ENCODE measurements around the gene PUS7L. TPM values are rescaled to one million over a fixed set of nuclear protein-coding genes. Genes with fewer than 3 reads are reported as not detected.

The PUS7L gene
- total RNA-seq, 1 experiment from 2014 or later, result 15.3 TPM

- Histone ChIP-seq H3K9ac (ENCODE audit: low read length) (no peak overlapping the region), H3K27me3 (ENCODE audit: insufficient read depth, low read length) (no peaks in the 10 kb centered on the region), H4K20me1 (ENCODE audit: insufficient read depth) (no peaks in the 10 kb centered on the region), H3K4me2 (ENCODE audit: low read length) (no peak overlapping the region), H3K9me2 (ENCODE audit: insufficient read depth) (no peaks in the 10 kb centered on the region), H3K36me3 (ENCODE audit: control insufficient read depth in 1 of 2, insufficient read depth in 2 of 2, low read length in 2 of 2) (peaks cover 0 to 6% of the 10 kb centered on the region in 2 experiments; a peak in 2 of 4 replicates), H3K4me1 (ENCODE audit: control insufficient read depth in 1 of 2, insufficient read depth in 2 of 2, low read length in 2 of 2) (no peaks in the 10 kb centered on the region), H3K4me3 (replicated peaks in 1 of 2; ENCODE audit: low read depth in 1 of 2, low read length in 2 of 2) (no peak overlapping the region), H3K9me3 (ENCODE audit: control insufficient read depth in 1 of 2, insufficient read depth in 1 of 2, low read depth in 1 of 2, low read length in 2 of 2) (no peaks in the 10 kb centered on the region), H3K27ac (ENCODE audit: low read depth, low read length) (no peak overlapping the region), H3K79me2 (ENCODE audit: insufficient read depth, low read length) (no peaks in the 10 kb centered on the region), H2AFZ (ENCODE audit: low read depth, low read length, poor library complexity, severe bottlenecking) (no peak overlapping the region)
- ChIA-PET CTCF (interaction anchor here (1.0 to 3.9 kb wide), 5 partner anchors 18 to 274 kb away, joined by 3 to 64 read pairs (median 4); partner anchors contain the start of genes IRAK4 and PUS7L), RAD21 (ENCODE audit: low non-redundant PET in 1 of 2, low total read pairs in 2 of 2, uncharacterized antibody in 2 of 2, unreplicated experiment in 2 of 2) (interaction anchor here (1.2 to 1.7 kb wide), 2 partner anchors 106 kb away, joined by 8 to 9 read pairs; no protein-coding TSS in a partner anchor), POLR2A (interaction anchor here (2.5 kb wide), 1 partner anchor 107 kb away, joined by 8 read pairs; no protein-coding TSS in a partner anchor)
- intact Hi-C loops (cut with micrococcal nuclease), result loop anchor here (1.0 kb wide), 1 partner anchor 106 kb away; no protein-coding TSS in a partner anchor
- no TSS peak for BruUV-seq (replicated peaks)
- ATAC-seq (peak; percentile 83), DNase-seq (ENCODE audit: low read depth, low spot score) (peak; percentile 16)
- TF ChIP-seq FOSL1 (IDR thresholded peaks at IDR 0.05; ENCODE audit: low read depth) (no peak), RAD21 (IDR thresholded peaks at IDR 0.05; ENCODE audit: low read depth) (peak; percentile 70)
- TF ChIP-seq, protein P1, sequence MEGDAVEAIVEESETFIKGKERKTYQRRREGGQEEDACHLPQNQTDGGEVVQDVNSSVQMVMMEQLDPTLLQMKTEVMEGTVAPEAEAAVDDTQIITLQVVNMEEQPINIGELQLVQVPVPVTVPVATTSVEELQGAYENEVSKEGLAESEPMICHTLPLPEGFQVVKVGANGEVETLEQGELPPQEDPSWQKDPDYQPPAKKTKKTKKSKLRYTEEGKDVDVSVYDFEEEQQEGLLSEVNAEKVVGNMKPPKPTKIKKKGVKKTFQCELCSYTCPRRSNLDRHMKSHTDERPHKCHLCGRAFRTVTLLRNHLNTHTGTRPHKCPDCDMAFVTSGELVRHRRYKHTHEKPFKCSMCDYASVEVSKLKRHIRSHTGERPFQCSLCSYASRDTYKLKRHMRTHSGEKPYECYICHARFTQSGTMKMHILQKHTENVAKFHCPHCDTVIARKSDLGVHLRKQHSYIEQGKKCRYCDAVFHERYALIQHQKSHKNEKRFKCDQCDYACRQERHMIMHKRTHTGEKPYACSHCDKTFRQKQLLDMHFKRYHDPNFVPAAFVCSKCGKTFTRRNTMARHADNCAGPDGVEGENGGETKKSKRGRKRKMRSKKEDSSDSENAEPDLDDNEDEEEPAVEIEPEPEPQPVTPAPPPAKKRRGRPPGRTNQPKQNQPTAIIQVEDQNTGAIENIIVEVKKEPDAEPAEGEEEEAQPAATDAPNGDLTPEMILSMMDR (IDR thresholded peaks at IDR 0.05 in 2 of 3, conservative IDR thresholded peaks at IDR 0.05 in 1 of 3; ENCODE audit: borderline replicate concordance in 1 of 3, insufficient read depth in 1 of 3, low read depth in 2 of 3, low read length in 2 of 3), result peak; percentile 46 to 70 (median 65); a peak in 5 of 6 replicates
Observed at GRCh38 chr12:43776498-43776897, 17.9 kb upstream of the PUS7L start.

DNA sequence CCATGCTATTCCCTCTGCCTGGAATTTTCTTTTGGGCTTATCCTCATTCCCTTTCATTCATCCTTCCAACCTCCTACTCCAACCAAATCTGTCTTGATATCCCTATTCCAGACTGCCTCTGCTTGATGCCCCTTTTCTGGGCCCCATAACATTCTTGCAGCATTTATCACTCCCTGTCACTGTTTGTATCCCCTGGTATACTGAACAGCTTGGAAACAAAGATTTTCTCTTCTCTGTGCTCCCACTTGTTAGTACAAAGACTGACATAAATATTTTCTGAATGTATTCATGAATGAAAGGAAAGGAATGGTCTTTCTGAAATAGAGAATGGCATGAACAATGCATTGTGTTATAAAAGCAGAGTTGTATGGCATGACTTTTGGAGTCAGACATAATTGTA, 7.7 kb upstream of the PUS7L start:
- Histone ChIP-seq H3K4me3 (replicated peaks in 1 of 2; ENCODE audit: low read depth in 1 of 2, low read length in 2 of 2) (no peak overlapping the region), H3K27ac (ENCODE audit: low read depth, low read length) (no peak overlapping the region), H3K9me2 (ENCODE audit: insufficient read depth) (no peaks in the 10 kb centered on the region), H3K27me3 (ENCODE audit: insufficient read depth, low read length) (no peaks in the 10 kb centered on the region), H3K4me1 (ENCODE audit: control insufficient read depth in 1 of 2, insufficient read depth in 2 of 2, low read length in 2 of 2) (no peaks in the 10 kb centered on the region), H3K4me2 (ENCODE audit: low read length) (no peak overlapping the region), H3K79me2 (ENCODE audit: insufficient read depth, low read length) (no peaks in the 10 kb centered on the region), H3K36me3 (ENCODE audit: control insufficient read depth in 1 of 2, insufficient read depth in 2 of 2, low read length in 2 of 2) (peaks cover 0 to 5% of the 10 kb centered on the region in 2 experiments; a peak in 1 of 4 replicates), H3K9me3 (ENCODE audit: control insufficient read depth in 1 of 2, insufficient read depth in 1 of 2, low read depth in 1 of 2, low read length in 2 of 2) (no peaks in the 10 kb centered on the region), H2AFZ (ENCODE audit: low read depth, low read length, poor library complexity, severe bottlenecking) (no peak overlapping the region), H3K9ac (ENCODE audit: low read length) (no peak overlapping the region), H4K20me1 (ENCODE audit: insufficient read depth) (no peaks in the 10 kb centered on the region)
- CTCF ChIA-PET, result no interaction called here
- no TSS peak for BruUV-seq (replicated peaks)
- no peak for DNase-seq (ENCODE audit: low read depth, low spot score)
- RAD21 ChIA-PET (ENCODE audit: low non-redundant PET in 1 of 2, low total read pairs in 2 of 2, uncharacterized antibody in 2 of 2, unreplicated experiment in 2 of 2), result no interaction called here
- POLR2A ChIA-PET, result no interaction called here
- intact Hi-C loops (cut with micrococcal nuclease), result no loop called here
- ATAC-seq, result no peak
- TF ChIP-seq SRF (IDR thresholded peaks at IDR 0.05; ENCODE audit: low read depth) (no peak), RAD21 (IDR thresholded peaks at IDR 0.05; ENCODE audit: low read depth) (no peak), CEBPB (IDR thresholded peaks at IDR 0.05; ENCODE audit: low read depth) (no peak), POLR2AphosphoS5 (IDR thresholded peaks at IDR 0.05; ENCODE audit: low read depth, low read length) (no peak), TCF7L2 (IDR thresholded peaks at IDR 0.05; ENCODE audit: borderline replicate concordance, extremely low read depth, insufficient read depth, insufficient read length) (no peak), SP1 (IDR thresholded peaks at IDR 0.05; ENCODE audit: low read depth) (no peak), EGR1 (IDR thresholded peaks at IDR 0.05; ENCODE audit: low read depth) (no peak), MAX (IDR thresholded peaks at IDR 0.05) (no peak)
- TF ChIP-seq, protein P2, sequence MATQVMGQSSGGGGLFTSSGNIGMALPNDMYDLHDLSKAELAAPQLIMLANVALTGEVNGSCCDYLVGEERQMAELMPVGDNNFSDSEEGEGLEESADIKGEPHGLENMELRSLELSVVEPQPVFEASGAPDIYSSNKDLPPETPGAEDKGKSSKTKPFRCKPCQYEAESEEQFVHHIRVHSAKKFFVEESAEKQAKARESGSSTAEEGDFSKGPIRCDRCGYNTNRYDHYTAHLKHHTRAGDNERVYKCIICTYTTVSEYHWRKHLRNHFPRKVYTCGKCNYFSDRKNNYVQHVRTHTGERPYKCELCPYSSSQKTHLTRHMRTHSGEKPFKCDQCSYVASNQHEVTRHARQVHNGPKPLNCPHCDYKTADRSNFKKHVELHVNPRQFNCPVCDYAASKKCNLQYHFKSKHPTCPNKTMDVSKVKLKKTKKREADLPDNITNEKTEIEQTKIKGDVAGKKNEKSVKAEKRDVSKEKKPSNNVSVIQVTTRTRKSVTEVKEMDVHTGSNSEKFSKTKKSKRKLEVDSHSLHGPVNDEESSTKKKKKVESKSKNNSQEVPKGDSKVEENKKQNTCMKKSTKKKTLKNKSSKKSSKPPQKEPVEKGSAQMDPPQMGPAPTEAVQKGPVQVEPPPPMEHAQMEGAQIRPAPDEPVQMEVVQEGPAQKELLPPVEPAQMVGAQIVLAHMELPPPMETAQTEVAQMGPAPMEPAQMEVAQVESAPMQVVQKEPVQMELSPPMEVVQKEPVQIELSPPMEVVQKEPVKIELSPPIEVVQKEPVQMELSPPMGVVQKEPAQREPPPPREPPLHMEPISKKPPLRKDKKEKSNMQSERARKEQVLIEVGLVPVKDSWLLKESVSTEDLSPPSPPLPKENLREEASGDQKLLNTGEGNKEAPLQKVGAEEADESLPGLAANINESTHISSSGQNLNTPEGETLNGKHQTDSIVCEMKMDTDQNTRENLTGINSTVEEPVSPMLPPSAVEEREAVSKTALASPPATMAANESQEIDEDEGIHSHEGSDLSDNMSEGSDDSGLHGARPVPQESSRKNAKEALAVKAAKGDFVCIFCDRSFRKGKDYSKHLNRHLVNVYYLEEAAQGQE (IDR thresholded peaks at IDR 0.05; ENCODE audit: low read depth), result no peak
- TF ChIP-seq, protein P3, sequence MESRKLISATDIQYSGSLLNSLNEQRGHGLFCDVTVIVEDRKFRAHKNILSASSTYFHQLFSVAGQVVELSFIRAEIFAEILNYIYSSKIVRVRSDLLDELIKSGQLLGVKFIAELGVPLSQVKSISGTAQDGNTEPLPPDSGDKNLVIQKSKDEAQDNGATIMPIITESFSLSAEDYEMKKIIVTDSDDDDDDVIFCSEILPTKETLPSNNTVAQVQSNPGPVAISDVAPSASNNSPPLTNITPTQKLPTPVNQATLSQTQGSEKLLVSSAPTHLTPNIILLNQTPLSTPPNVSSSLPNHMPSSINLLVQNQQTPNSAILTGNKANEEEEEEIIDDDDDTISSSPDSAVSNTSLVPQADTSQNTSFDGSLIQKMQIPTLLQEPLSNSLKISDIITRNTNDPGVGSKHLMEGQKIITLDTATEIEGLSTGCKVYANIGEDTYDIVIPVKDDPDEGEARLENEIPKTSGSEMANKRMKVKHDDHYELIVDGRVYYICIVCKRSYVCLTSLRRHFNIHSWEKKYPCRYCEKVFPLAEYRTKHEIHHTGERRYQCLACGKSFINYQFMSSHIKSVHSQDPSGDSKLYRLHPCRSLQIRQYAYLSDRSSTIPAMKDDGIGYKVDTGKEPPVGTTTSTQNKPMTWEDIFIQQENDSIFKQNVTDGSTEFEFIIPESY (IDR thresholded peaks at IDR 0.05; ENCODE audit: extremely low read depth, insufficient replicate concordance, low read length), result no peak

Measured in HCT116 (cell line).